Measurements from ENCODE around the gene EPRS1.

Gene EPRS1

DNA sequence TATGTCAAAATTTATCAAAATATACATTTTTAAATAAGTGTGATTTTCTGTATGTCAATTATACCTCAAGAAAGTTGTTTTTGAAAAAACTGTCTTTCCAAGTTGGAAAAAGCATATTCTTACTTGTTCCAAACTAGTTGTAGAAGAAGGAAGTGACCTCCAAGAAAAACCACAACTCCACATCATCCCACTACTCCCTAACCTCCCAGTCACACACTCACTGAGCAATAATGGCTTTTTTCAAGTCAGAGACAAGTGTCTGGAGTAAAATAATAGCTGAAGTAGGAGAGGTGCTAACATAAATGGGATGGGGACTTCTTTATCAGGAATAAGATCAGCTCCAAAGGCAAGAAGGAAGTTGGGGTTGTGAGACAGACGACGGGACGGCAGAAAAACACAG lies 13.4 kb downstream of the EPRS1 start (continued):
- TF ChIP-seq, protein P1, sequence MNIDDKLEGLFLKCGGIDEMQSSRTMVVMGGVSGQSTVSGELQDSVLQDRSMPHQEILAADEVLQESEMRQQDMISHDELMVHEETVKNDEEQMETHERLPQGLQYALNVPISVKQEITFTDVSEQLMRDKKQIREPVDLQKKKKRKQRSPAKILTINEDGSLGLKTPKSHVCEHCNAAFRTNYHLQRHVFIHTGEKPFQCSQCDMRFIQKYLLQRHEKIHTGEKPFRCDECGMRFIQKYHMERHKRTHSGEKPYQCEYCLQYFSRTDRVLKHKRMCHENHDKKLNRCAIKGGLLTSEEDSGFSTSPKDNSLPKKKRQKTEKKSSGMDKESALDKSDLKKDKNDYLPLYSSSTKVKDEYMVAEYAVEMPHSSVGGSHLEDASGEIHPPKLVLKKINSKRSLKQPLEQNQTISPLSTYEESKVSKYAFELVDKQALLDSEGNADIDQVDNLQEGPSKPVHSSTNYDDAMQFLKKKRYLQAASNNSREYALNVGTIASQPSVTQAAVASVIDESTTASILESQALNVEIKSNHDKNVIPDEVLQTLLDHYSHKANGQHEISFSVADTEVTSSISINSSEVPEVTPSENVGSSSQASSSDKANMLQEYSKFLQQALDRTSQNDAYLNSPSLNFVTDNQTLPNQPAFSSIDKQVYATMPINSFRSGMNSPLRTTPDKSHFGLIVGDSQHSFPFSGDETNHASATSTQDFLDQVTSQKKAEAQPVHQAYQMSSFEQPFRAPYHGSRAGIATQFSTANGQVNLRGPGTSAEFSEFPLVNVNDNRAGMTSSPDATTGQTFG (tag by site-specific recombination; IDR thresholded peaks at IDR 0.05; ENCODE audit: borderline replicate concordance), result no peak
- TF ChIP-seq GLIS2 (tag by site-specific recombination; IDR thresholded peaks at IDR 0.05) (no peak), ZNF707 (tag by site-specific recombination; IDR thresholded peaks at IDR 0.05) (no peak)

DNA sequence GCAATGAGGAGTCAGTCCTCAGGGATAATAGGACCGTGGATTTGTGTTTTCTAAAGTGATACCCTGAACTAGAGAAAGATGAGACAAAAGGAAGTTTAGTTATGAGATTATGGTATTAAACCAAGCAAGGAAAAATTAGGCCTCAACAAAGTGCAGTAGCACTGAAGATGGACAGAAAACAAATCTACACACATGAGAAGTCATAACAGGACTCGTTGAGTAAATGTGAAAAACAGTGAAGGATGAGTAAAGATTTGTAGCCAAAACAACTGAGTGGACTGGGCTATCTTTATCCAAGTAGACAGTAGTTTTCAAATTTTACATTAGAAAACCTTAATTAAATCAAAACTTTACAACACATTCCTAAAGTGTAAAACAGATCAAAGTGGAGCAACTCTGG lies 15.0 kb downstream of the EPRS1 start:
- H3K4me3 ChIP-seq (ENCODE audit: low read depth, low read length), result no peak overlapping the region
- no peak for TF ChIP-seq BCL11B (tag by site-specific recombination; IDR thresholded peaks at IDR 0.05; ENCODE audit: low read depth)
- no peak for TF ChIP-seq SALL2 (tag by site-specific recombination; IDR thresholded peaks at IDR 0.05; ENCODE audit: borderline replicate concordance)
- TF ChIP-seq, protein P2, sequence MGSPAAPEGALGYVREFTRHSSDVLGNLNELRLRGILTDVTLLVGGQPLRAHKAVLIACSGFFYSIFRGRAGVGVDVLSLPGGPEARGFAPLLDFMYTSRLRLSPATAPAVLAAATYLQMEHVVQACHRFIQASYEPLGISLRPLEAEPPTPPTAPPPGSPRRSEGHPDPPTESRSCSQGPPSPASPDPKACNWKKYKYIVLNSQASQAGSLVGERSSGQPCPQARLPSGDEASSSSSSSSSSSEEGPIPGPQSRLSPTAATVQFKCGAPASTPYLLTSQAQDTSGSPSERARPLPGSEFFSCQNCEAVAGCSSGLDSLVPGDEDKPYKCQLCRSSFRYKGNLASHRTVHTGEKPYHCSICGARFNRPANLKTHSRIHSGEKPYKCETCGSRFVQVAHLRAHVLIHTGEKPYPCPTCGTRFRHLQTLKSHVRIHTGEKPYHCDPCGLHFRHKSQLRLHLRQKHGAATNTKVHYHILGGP (tag by site-specific recombination; IDR thresholded peaks at IDR 0.05), result no peak
- TF ChIP-seq, protein P3, sequence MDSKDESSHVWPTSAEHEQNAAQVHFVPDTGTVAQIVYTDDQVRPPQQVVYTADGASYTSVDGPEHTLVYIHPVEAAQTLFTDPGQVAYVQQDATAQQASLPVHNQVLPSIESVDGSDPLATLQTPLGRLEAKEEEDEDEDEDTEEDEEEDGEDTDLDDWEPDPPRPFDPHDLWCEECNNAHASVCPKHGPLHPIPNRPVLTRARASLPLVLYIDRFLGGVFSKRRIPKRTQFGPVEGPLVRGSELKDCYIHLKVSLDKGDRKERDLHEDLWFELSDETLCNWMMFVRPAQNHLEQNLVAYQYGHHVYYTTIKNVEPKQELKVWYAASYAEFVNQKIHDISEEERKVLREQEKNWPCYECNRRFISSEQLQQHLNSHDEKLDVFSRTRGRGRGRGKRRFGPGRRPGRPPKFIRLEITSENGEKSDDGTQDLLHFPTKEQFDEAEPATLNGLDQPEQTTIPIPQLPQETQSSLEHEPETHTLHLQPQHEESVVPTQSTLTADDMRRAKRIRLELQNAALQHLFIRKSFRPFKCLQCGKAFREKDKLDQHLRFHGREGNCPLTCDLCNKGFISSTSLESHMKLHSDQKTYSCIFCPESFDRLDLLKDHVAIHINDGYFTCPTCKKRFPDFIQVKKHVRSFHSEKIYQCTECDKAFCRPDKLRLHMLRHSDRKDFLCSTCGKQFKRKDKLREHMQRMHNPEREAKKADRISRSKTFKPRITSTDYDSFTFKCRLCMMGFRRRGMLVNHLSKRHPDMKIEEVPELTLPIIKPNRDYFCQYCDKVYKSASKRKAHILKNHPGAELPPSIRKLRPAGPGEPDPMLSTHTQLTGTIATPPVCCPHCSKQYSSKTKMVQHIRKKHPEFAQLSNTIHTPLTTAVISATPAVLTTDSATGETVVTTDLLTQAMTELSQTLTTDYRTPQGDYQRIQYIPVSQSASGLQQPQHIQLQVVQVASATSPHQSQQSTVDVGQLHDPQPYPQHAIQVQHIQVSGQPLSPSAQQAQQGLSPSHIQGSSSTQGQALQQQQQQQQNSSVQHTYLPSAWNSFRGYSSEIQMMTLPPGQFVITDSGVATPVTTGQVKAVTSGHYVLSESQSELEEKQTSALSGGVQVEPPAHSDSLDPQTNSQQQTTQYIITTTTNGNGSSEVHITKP (tag by site-specific recombination; IDR thresholded peaks at IDR 0.05), result no peak
- H3K27ac ChIP-seq (ENCODE audit: extremely low read depth, low read depth, low read length), result no peak overlapping the region
- peaks cover 28 to 49% of the 10 kb centered on the region in 2 experiments for H3K36me3 ChIP-seq (ENCODE audit: control insufficient read depth in 2 of 2, insufficient read depth in 1 of 2, low read length in 2 of 2)
- no peaks in the 10 kb centered on the region for H3K4me1 ChIP-seq (ENCODE audit: control insufficient read depth, insufficient read depth, low read length)
- POLR2A ChIA-PET, result no interaction called here
- H3K9me3 ChIP-seq (ENCODE audit: control insufficient read depth, insufficient read depth, low read depth, low read length), result no peaks in the 10 kb centered on the region
- CTCF ChIA-PET, result interaction anchor here (0.7 to 1.0 kb wide), 2 partner anchors 18 to 41 kb away, joined by 3 to 4 read pairs; no protein-coding TSS in a partner anchor

GRCh38 chr1:220028346-220028895 lies 17.9 kb downstream of the EPRS1 start:
- peaks cover 37 to 57% of the 10 kb centered on the region in 2 experiments for H3K36me3 ChIP-seq (ENCODE audit: control insufficient read depth in 2 of 2, insufficient read depth in 1 of 2, low read length in 2 of 2)
- H3K4me1 ChIP-seq (ENCODE audit: control insufficient read depth, insufficient read depth, low read length), result no peaks in the 10 kb centered on the region
- no peak overlapping the region for H3K27ac ChIP-seq (ENCODE audit: extremely low read depth, low read depth, low read length)
- CTCF ChIA-PET, result interaction anchor here (0.6 to 0.7 kb wide), 2 partner anchors 64 to 110 kb away, joined by 3 read pairs; no protein-coding TSS in a partner anchor
- POLR2A ChIA-PET, result no interaction called here
- H3K9me3 ChIP-seq (ENCODE audit: control insufficient read depth, insufficient read depth, low read depth, low read length), result no peaks in the 10 kb centered on the region
- H3K4me3 ChIP-seq (ENCODE audit: low read depth, low read length), result no peak overlapping the region
- TF ChIP-seq SCRT1 (tag by site-specific recombination; IDR thresholded peaks at IDR 0.05; ENCODE audit: borderline replicate concordance) (no peak), WT1 (tag by site-specific recombination; IDR thresholded peaks at IDR 0.05) (no peak), ZNF704 (tag by site-specific recombination; IDR thresholded peaks at IDR 0.05) (no peak), ZNF394 (tag by site-specific recombination; IDR thresholded peaks at IDR 0.05; ENCODE audit: borderline replicate concordance) (no peak), ZNF221 (tag by site-specific recombination; IDR thresholded peaks at IDR 0.05; ENCODE audit: borderline replicate concordance) (no peak), KLF10 (tag by site-specific recombination; IDR thresholded peaks at IDR 0.05) (no peak), GLIS1 (tag by site-specific recombination; IDR thresholded peaks at IDR 0.05) (no peak), ZNF19 (tag by site-specific recombination; IDR thresholded peaks at IDR 0.05; ENCODE audit: low read depth) (no peak), ATF2 (tag by site-specific recombination; IDR thresholded peaks at IDR 0.05; ENCODE audit: low read depth) (no peak), ZNF777 (tag by site-specific recombination; IDR thresholded peaks at IDR 0.05; ENCODE audit: borderline replicate concordance) (no peak), ZBTB17 (tag by site-specific recombination; IDR thresholded peaks at IDR 0.05) (no peak), ZSCAN18 (tag by site-specific recombination; IDR thresholded peaks at IDR 0.05) (no peak), OSR2 (tag by site-specific recombination; IDR thresholded peaks at IDR 0.05) (no peak)
